BJ (cell line): ENCODE results near the gene SCML1. TPM values are rescaled to one million over a fixed set of nuclear protein-coding genes. Genes with fewer than 3 reads are reported as not detected.

ENCODE experiments used
- CTCF ChIA-PET: fragments of 350-600 bp; formaldehyde crosslinking; extraction: SDS; loops from one replicate; lab custom pipeline; 2021; ENCODE audit warnings: antibody characterized with exemption, inconsistent platforms; lab: Yijun Ruan, JAX
- POLR2A ChIA-PET: fragments of 300-600 bp; sonication (Branson Sonifier 250); formaldehyde crosslinking; extraction: SDS; loops from one replicate; lab custom pipeline; 2021; ENCODE audit warnings: antibody characterized with exemption; lab: Charles Lee
- DNase-seq: peaks from one replicate; pipeline ENCODE4 v3.0.0-alpha.2; 2011; ENCODE audit warnings: low read depth
- H3K27me3 ChIP-seq: 2 replicates; pipeline ENCODE4 v1.6.0; 2011; ENCODE audit warnings: low read length; ENCODE audit not compliant: control insufficient read depth, insufficient read depth
- H3K36me3 ChIP-seq: 2 replicates; pipeline ENCODE4 v1.5.1; 2011; ENCODE audit warnings: low read length; ENCODE audit not compliant: control insufficient read depth, insufficient read depth
- H3K4me3 ChIP-seq: 2 replicates; pipeline ENCODE4 v1.5.1; 2011; ENCODE audit warnings: low read depth, mild to moderate bottlenecking, control low read depth, low read length
- polyA plus RNA-seq: library from polyadenylated mRNA; depleted of rRNA; stranded (reverse); fragments of >200 nt; gene quantifications from 2 replicates; pipeline ENCODE4 v1.2.3, GENCODE V29; 2011
- TF ChIP-seq, protein P1 (sequence below): IDR thresholded peaks from 2 replicates; pipeline ENCODE4 v1.5.1; 2011; ENCODE audit warnings: low read depth, mild to moderate bottlenecking, control low read depth, inconsistent platforms, low read length, moderate library complexity; ENCODE audit not compliant: insufficient read depth

Gene SCML1
- polyA plus RNA-seq, 1 experiment = 15.0 TPM

DNA sequence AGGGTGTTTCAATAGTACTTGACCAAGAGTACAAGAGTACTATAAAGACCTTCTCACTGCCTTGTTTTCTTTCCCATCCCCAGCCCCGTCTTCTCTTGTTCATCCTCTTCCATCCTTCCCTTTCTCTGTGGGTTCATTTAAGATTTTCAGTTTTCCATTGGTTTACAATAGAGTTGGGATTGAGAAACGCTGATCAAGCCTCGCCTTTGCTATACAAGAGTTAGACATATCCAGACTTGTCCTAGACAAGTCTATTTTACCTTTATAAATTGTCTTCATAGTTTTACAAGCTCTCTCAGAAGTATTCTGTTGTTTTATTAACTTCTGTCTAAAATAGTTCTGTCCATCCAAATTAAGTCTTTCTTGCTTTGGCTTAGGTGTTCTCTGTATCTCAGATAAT, 29.6 kb upstream of the SCML1 start:
- no peak for DNase-seq
- TF ChIP-seq, protein P1, sequence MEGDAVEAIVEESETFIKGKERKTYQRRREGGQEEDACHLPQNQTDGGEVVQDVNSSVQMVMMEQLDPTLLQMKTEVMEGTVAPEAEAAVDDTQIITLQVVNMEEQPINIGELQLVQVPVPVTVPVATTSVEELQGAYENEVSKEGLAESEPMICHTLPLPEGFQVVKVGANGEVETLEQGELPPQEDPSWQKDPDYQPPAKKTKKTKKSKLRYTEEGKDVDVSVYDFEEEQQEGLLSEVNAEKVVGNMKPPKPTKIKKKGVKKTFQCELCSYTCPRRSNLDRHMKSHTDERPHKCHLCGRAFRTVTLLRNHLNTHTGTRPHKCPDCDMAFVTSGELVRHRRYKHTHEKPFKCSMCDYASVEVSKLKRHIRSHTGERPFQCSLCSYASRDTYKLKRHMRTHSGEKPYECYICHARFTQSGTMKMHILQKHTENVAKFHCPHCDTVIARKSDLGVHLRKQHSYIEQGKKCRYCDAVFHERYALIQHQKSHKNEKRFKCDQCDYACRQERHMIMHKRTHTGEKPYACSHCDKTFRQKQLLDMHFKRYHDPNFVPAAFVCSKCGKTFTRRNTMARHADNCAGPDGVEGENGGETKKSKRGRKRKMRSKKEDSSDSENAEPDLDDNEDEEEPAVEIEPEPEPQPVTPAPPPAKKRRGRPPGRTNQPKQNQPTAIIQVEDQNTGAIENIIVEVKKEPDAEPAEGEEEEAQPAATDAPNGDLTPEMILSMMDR = no peak
- Histone ChIP-seq H3K36me3 (no peaks in the 10 kb centered on the region), H3K4me3 (no peak overlapping the region), H3K27me3 (no peaks in the 10 kb centered on the region)
- ChIA-PET POLR2A (no interaction called here), CTCF (no interaction called here)

DNA sequence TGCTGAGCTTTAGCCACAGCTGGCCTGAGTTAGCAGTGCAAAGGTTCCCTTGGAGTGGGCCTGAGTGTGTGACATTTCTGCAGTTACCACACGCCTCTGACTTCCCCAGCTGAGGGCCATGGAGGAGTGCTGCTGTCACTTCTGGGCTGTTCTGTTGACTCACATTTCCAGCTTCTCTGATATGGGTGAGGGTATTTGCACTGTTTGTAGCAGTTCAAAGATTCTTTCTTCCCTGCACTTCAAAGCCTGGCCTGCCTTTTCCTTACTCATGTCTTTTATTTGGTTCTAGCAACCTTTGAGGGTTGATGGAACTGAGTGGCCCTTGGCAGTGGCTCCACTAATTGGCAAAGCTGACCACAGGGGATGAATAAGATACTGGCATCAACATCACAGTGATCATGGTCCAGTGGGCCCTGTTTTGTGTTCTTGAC, 26.4 kb upstream of the SCML1 start:
- ChIA-PET POLR2A (no interaction called here), CTCF (no interaction called here)
- DNase-seq = no peak
- no peaks in the 10 kb centered on the region for H3K36me3 ChIP-seq
- TF ChIP-seq, protein P1 = no peak
- H3K4me3 ChIP-seq = no peak overlapping the region
- H3K27me3 ChIP-seq = no peaks in the 10 kb centered on the region

DNA sequence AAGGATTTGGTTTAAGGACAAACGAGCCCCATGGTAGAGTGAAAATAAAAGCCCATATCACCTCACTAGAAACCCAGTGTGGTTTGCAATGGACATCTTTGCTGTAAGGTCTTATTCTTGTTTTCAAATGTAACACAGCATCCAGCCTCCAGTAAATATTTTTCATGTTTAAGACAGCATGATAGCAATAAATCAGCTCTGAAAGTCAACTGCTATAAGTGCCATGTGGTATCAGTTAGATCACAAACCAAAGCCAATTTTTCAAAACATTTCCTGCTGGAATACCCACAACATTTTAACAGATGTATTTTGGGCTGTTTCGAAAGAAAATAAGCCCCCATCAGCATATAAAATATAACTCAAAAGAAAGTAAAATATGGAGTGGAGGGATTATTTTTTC, 24.0 kb upstream of the SCML1 start:
- Histone ChIP-seq H3K4me3 (no peak overlapping the region), H3K27me3 (no peaks in the 10 kb centered on the region), H3K36me3 (no peaks in the 10 kb centered on the region)
- DNase-seq = no peak
- TF ChIP-seq, protein P1 = no peak
- POLR2A ChIA-PET = no interaction called here
- CTCF ChIA-PET = no interaction called here

DNA sequence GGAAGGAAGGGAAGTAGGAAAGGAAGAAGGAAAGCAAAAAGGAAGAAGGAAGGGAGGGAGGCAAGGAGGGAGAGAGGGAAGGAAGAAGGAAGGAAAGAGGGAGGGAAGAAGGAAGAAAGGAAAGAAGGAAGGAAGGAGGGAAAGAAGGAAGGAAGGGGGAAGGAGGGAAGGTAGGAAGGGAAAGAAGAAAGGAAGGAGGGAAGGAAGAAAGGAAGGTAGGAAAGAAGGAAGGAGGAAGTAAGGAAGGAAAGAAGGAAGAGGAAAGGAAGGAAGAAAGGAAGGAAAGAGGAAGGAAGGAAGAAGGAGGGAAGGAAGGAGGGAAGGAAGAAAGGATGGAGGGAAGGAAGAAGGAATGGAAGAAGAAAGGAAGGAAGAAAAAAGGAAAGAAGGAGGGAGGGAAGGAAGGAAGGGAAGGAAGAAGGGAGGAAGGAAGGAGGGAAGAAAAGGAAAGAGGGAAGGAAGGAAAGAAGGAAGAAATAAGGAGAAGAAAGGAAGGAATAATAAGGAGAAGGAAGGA, 18.6 kb upstream of the SCML1 start:
- ChIA-PET POLR2A (no interaction called here), CTCF (no interaction called here)
- Histone ChIP-seq H3K36me3 (no peaks in the 10 kb centered on the region), H3K27me3 (no peaks in the 10 kb centered on the region), H3K4me3 (no peak overlapping the region)
- no peak for DNase-seq
- TF ChIP-seq, protein P1 = no peak

DNA sequence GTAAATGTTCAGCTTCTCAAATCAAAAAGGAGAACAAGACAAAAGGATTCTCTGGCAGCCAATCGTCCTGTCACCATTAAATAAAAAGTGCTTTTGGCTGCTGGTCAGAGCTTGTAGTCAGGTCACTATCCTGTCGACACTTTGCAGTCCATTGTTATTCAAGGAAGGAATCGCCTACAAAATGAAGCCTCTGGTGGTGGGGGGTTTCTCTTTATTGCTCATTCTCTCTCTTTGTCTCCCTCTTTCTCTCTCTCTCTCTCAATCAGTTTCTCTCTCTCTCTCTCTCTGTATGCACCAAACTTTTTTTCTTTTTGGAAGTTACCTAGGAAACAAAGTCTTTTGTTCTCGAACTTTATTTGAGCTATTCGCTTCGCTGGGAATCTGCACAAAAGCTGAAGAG, 17.6 kb upstream of the SCML1 start:
- H3K4me3 ChIP-seq = no peak overlapping the region
- TF ChIP-seq, protein P1 = no peak
- CTCF ChIA-PET = no interaction called here
- POLR2A ChIA-PET = no interaction called here
- no peaks in the 10 kb centered on the region for H3K36me3 ChIP-seq
- no peak for DNase-seq
- H3K27me3 ChIP-seq = no peaks in the 10 kb centered on the region
